Retinal pigment epithelial cell (primary cell): ENCODE data around the gene RD3L.
A peak's percentile ranks its signal among the peaks of the same experiment; 100 is the strongest.
"Not testable (repeated sequence)": the region's sequence is repeated elsewhere in the genome, so short reads cannot be mapped to it uniquely, and the experiment has no call there.

Experiments used
- DNase-seq: peaks from one replicate; pipeline ENCODE4 v3.0.0-alpha.2; 2010; ENCODE audit warnings: low read depth
- H3K4me3 ChIP-seq: 2 replicates; pipeline ENCODE4 v1.5.1; 2011; ENCODE audit warnings: mild to moderate bottlenecking, low read length, control low read depth, moderate library complexity
- TF ChIP-seq, protein P1 (sequence below): conservative IDR thresholded peaks from 2 replicates; pipeline ENCODE4 v1.5.1; 2011; ENCODE audit warnings: low read depth, low read length, control low read depth, inconsistent platforms

Gene RD3L

GRCh38 chr14:103941973-103942736 lies at the start of gene RD3L:
RD3L (minus strand) TSS chr14:103942529; CDS start chr14:103941695, 834 bp downstream.
- TF ChIP-seq, protein P1, sequence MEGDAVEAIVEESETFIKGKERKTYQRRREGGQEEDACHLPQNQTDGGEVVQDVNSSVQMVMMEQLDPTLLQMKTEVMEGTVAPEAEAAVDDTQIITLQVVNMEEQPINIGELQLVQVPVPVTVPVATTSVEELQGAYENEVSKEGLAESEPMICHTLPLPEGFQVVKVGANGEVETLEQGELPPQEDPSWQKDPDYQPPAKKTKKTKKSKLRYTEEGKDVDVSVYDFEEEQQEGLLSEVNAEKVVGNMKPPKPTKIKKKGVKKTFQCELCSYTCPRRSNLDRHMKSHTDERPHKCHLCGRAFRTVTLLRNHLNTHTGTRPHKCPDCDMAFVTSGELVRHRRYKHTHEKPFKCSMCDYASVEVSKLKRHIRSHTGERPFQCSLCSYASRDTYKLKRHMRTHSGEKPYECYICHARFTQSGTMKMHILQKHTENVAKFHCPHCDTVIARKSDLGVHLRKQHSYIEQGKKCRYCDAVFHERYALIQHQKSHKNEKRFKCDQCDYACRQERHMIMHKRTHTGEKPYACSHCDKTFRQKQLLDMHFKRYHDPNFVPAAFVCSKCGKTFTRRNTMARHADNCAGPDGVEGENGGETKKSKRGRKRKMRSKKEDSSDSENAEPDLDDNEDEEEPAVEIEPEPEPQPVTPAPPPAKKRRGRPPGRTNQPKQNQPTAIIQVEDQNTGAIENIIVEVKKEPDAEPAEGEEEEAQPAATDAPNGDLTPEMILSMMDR: no peak
- no peak for DNase-seq
- H3K4me3 ChIP-seq: no peak within 1 kb of the TSS

GRCh38 chr14:103989964-103990363 lies 47.6 kb upstream of the RD3L start:
- no peak for DNase-seq
- TF ChIP-seq, protein P1: no peak
- H3K4me3 ChIP-seq: no peak overlapping the region

- TF ChIP-seq, protein P1: no peak
- DNase-seq: no peak
- H3K4me3 ChIP-seq: no peak overlapping the region
Measured at GRCh38 chr14:103989034-103989433, 46.7 kb upstream of the RD3L start.

GRCh38 chr14:103984196-103984595 lies 41.9 kb upstream of the RD3L start:
- H3K4me3 ChIP-seq: no peak overlapping the region
- TF ChIP-seq, protein P1: no peak
- DNase-seq: no peak

DNA sequence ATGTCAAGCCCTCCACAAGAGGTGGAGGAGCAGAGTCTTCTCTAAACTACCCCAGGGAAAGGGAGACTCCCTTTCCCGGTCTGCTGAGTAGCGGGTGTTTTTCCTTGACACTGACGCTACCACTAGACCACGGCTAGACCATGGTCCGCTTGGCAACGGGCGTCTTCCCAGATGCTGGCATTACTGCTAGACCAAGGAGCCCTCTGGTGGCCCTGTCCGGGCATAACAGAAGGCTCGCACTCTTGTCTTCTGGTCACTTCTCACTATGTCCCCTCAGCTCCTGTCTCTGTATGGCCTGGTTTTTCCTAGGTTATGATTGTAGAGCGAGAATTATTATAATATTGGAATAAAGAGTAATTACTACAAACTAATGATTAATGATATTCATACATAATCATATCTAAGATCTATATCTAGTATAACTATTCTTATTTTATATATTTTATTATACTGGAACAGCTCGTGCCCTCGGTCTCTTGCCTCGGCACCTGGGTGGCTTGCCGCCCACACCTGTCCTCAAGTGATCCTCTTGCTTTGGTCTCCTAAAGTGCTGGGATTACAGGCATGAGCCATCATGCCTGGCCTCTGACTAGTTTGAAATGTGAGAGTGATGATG lies 38.4 kb upstream of the RD3L start:
- not testable (repeated sequence) for DNase-seq, H3K4me3 ChIP-seq
- TF ChIP-seq, protein P1: peak; percentile 44

- H3K4me3 ChIP-seq: no peak overlapping the region
- TF ChIP-seq, protein P1: no peak
- DNase-seq: no peak
Measured at GRCh38 chr14:103974575-103974974, 32.2 kb upstream of the RD3L start.

DNA sequence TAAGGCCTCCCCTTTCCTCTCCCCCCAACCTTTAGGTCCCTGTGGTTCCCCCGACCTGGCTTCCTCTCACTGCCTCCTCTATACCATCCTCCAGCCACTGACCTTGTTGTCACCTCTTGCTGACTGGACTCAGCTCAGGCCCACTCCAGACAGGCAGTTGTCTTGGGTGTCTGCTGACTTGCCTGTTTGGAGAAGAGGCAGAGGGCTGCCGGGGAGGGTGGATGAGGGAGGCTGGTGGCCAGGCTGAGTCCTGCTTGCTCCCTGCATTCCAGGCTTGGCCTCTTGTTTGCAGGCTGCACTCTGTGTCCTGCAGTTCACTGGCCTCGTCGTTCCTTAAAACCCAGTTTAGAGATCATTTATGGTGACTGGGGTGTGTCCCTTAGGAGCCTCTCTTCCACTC lies 31.0 kb upstream of the RD3L start:
- TF ChIP-seq, protein P1: no peak
- H3K4me3 ChIP-seq: no peak overlapping the region
- no peak for DNase-seq
